ENCODE data around the gene STOX2. TPM values are rescaled to one million over a fixed set of nuclear protein-coding genes. Genes with fewer than 3 reads are reported as not detected.

Gene STOX2
- total RNA-seq, 2 donors from 2014 or later = 0.89 to 2.5 TPM

GRCh38 chr4:183870997-183871396, 34.1 kb upstream of the STOX2 start:
- H3K27ac ChIP-seq = no peak overlapping the region
- no peaks in the 10 kb centered on the region for H3K4me1 ChIP-seq
- no peaks in the 10 kb centered on the region for H3K27me3 ChIP-seq
- H3K36me3 ChIP-seq = no peaks in the 10 kb centered on the region
- no peak overlapping the region for H3K9ac ChIP-seq (ENCODE audit: low read depth in 2 of 2, low read length in 2 of 2)
- H3K4me3 ChIP-seq = no peak overlapping the region
- no peak for DNase-seq
- H3K9me3 ChIP-seq = no peaks in the 10 kb centered on the region
- intact Hi-C loops (cut with DNase I) = no loop called here
- no peak for TF ChIP-seq CTCF (IDR thresholded peaks at IDR 0.05)

DNA sequence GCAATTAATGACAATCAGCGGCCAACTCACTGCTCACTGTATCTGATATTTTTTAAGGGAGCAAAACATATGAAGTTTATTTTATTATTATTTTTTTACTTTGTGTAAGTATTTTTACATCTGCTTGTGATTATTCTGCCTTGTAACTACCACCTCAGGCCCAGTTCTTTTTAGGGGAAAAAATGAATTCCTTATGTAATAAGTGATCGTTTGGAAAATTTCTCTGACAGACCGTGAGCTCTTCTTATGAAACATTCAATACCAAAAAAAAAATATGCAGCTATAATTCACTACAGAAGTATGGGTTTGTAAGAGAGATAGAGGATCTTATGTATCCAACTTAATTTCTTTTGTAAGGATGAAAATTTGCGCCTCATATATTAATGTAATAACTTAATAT, 33.5 kb upstream of the STOX2 start:
- no peak for DNase-seq
- Histone ChIP-seq H3K4me1 (no peaks in the 10 kb centered on the region), H3K9ac (ENCODE audit: low read depth in 2 of 2, low read length in 2 of 2) (no peak overlapping the region), H3K27ac (no peak overlapping the region), H3K9me3 (no peaks in the 10 kb centered on the region), H3K4me3 (no peak overlapping the region), H3K36me3 (no peaks in the 10 kb centered on the region), H3K27me3 (no peaks in the 10 kb centered on the region)
- intact Hi-C loops (cut with DNase I) = no loop called here
- TF ChIP-seq CTCF (IDR thresholded peaks at IDR 0.05) = no peak

DNA sequence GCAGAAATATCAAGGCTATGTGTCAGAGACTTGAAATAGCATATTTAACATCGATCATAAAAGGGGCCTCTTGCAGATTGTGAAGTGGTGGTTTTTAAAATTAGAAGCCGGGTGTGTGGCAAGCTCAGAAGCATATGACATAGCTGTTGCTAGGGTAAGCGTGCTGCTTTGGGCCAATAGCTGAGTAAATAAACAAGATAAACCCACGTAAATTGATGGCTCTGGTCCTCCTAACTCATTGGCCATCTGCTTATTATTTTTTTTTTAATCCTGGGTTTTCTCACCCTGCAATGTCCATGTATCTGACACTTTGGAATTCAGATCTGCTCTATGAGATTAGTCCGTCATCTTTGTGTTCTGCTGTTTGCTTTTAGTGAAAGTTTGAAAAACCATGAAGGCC, 32.6 kb upstream of the STOX2 start:
- Histone ChIP-seq H3K9ac (ENCODE audit: low read depth in 2 of 2, low read length in 2 of 2) (no peak overlapping the region), H3K9me3 (no peaks in the 10 kb centered on the region), H3K4me1 (no peaks in the 10 kb centered on the region), H3K27me3 (no peaks in the 10 kb centered on the region), H3K27ac (no peak overlapping the region), H3K4me3 (no peak overlapping the region), H3K36me3 (no peaks in the 10 kb centered on the region)
- intact Hi-C loops (cut with DNase I) = no loop called here
- no peak for DNase-seq
- no peak for TF ChIP-seq CTCF (IDR thresholded peaks at IDR 0.05)

DNA sequence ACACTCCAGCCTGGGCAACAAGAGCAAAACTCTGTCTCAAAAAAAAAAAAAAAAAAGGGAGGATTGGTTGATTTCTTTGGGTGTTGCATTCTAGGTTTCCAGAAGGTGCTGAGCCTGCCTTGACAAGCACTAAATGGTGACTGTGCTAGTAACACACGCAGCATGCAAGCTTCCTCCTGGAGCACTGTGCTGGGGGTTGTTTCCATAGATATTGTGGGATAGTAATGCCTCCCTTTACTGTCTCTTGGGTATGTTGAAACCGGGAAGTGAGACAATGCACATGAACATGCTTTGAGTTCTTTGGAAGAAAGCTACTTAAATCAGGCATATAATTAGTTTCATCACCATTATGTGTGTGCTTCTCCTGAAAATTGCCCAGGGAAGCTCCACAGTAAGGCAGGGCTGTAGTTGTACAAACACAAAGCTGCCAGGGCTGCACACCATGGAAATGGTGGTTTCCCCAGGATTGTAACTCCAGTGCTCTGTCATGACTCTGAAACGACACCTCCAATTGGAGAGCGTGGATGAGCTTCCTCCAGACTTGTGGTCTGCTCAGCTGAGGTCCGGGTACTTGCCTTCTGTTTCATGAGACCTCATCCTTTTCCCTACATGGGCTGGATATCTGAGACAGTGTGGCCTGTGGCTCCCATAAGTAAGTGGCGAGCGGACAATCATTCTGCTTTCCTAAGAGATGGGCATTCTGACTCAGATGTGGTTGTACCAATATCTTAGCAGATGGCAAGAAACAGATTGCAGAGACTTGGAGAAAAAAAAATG, 31.5 kb upstream of the STOX2 start:
- H3K4me1 ChIP-seq = no peaks in the 10 kb centered on the region
- H3K9ac ChIP-seq (ENCODE audit: low read depth in 2 of 2, low read length in 2 of 2) = no peak overlapping the region
- no peak for DNase-seq
- no peak for TF ChIP-seq CTCF (IDR thresholded peaks at IDR 0.05)
- intact Hi-C loops (cut with DNase I) = no loop called here
- H3K36me3 ChIP-seq = no peaks in the 10 kb centered on the region
- H3K27me3 ChIP-seq = no peaks in the 10 kb centered on the region
- no peak overlapping the region for H3K4me3 ChIP-seq
- H3K9me3 ChIP-seq = no peaks in the 10 kb centered on the region
- H3K27ac ChIP-seq = no peak overlapping the region

DNA sequence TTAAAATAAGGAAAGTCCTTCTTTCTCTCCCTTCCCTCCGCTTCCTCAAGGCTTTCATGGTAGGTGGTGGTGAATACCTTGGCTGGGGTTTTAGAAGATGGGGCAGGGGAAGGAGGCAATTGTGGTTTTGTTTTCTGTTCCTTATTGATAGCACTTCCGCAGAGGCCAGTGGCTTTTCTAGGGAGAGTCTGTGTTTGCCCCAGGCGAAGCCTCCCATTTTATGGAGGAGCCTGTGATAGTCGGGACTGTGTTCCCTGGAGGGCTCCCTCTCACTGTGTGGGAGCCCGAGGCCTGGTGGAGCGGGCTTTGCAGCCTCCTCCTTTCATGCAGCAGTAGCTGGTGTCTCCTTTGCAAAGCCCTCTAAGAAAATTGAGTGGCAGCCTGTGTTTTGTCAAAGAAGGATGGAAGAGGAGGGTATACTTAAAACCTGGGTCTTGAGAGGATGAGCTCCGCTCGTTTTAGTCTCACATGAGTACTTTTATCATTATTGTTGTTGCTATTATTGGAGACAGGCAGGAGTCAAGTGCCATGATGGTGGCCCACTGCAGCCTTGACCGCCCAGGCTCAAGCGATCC, 29.8 kb upstream of the STOX2 start:
- Histone ChIP-seq H3K36me3 (no peaks in the 10 kb centered on the region), H3K4me3 (no peak overlapping the region), H3K27me3 (no peaks in the 10 kb centered on the region), H3K9me3 (no peaks in the 10 kb centered on the region), H3K9ac (ENCODE audit: low read depth in 2 of 2, low read length in 2 of 2) (no peak overlapping the region), H3K27ac (no peak overlapping the region), H3K4me1 (no peaks in the 10 kb centered on the region)
- intact Hi-C loops (cut with DNase I) = no loop called here
- no peak for TF ChIP-seq CTCF (IDR thresholded peaks at IDR 0.05)
- DNase-seq = no peak

Measured in colonic mucosa (tissue), 4 donors.